GM15510 (cell line): ENCODE results near the gene GAP43.

Experiments
- POLR2A ChIP-seq: IDR thresholded peaks from 3 replicates; pipeline ENCODE4 v1.6.1; 2011; ENCODE audit warnings: borderline replicate concordance; ENCODE audit not compliant: insufficient read length; ENCODE audit errors: extremely low read depth

Gene GAP43

DNA sequence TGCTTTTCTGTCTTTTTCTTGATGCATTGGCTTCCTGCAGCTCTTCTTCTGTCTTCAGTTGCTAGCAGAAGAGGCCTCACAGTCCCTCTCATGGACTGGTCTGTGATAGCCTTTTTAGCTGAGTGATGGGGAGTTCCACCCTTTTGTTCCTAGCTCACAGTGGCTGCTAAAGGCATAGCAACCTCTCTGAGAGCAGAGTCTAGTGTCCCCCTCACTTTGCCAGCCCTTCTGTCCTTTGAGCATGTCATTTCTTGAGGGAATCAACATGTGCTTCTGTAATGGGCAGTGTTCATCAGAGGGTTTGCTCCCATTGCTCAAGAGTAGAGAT lies 44.4 kb downstream of the GAP43 start:
- TF ChIP-seq POLR2A, result no peak

DNA sequence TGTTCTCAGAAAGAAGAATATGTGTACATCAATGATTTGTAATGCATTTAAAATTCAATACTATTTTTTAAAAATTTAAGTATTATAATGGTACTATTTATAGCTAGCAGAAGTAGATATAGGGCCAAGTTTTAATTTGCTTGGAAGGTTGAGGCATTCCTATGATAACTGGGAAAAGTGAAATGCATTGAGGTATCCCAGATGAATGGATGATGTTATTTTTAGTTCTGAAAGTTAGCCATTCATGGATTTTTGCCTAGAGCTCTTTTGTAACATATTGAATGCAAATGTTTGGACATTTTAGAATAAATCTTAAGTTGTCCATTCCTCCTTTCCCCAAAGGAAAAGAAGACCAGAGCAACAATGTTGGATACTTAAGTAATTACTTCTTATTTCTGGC lies 47.6 kb downstream of the GAP43 start:
- no peak for TF ChIP-seq POLR2A

DNA sequence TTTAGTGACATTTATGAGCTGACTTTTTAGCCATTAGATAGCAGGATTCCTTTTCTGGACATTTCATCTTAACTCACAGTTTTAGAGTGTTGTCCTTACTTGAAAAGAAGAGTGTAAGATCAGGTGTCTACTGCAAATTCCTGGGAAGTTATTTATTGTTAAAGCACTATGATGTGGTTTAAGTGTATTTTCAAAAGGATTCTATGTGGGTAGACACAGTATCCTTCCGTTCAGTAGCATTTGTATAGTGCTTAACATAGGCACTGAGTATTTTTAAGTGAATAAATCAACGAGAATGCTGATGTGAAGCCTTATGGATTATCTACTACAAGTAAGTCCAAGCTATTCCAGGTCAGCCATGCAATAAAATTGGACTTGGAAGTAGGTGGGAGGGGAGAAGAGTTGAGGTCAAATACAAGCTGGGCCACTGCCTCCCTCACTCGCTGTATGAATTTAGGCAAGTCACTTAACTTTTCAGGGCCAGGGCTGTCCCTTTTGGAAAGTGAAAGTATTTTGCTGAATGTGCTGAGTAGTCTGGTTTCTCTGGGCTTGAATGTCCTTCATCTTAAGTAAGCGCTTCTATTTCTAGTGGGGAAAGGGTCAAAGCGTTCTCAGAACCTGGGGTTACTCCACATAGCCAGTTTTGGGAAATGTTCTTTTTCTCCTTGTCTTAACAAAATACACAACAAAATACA lies 48.6 kb downstream of the GAP43 start:
- TF ChIP-seq POLR2A, result no peak

DNA sequence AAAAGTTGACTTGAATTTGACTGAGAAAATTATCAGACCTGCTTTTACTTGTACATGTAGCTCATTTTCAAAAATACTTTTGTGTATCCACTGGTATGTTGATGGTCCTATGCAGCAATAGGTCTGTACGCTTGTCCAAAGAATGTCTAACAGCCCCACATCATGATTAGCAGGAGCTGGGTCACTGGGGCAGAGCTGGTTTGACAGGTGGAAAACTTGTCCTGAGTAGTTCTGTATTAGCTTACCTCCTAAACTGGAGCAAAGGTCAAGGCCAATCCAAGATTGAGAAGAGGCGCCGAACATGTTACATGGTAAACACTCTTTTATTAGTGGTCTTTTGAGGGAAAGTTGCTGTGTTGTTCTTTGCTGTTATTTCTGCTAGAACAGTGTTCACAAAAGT lies 50.6 kb downstream of the GAP43 start:
- no peak for TF ChIP-seq POLR2A

DNA sequence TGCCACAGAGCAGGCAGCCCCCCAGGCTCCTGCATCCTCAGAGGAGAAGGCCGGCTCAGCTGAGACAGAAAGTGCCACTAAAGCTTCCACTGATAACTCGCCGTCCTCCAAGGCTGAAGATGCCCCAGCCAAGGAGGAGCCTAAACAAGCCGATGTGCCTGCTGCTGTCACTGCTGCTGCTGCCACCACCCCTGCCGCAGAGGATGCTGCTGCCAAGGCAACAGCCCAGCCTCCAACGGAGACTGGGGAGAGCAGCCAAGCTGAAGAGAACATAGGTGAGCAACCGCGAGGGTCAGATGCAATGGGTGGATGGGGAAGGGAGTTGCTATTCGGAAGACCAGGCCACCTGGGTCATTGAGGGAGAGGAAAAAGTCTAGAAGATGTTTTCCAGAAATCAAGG lies 53.0 kb downstream of the GAP43 start:
- no peak for TF ChIP-seq POLR2A

DNA sequence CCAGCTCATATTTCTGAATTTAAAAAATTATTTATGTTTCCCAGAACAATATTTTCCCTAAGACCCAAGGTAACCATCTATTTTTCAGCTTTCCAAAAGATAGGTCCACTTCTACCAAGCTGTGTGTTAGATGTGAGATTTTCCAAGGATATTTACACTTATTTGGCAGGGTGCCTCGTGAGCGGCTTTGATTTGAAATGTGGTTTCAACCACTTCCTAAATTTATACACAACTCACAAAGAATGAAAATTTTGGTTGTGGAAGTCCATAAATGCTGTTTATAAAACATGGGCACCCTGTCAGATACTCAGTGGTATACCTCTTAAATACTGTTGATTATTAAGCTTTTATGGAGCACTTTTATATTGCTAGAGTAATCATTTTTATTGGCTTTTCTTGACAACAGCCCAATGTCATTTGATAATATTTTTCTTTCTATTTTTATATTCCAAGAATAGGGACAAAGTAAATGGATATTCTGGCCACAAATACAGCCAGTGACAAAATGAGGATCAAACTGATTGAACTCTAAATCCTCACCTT lies 57.6 kb downstream of the GAP43 start:
- TF ChIP-seq POLR2A, result no peak

DNA sequence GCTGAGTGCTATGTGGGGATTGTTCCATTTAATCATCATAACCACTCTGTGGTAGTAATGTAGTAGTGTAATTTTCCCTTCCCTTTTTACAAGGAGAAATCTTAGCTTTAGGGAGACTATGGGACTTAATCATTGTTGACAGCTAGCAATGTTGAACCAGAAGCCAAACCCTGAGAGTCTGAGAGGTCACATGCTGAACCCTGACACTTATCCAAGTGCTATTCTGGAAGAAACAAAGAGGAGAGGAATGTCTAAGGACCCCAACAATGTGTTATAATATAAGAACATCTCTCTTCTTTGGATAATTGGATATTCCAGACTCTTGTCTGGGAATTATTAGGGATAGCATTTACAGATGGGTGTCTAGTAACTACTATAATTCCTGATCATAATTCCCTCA lies 58.4 kb downstream of the GAP43 start:
- TF ChIP-seq POLR2A, result no peak

DNA sequence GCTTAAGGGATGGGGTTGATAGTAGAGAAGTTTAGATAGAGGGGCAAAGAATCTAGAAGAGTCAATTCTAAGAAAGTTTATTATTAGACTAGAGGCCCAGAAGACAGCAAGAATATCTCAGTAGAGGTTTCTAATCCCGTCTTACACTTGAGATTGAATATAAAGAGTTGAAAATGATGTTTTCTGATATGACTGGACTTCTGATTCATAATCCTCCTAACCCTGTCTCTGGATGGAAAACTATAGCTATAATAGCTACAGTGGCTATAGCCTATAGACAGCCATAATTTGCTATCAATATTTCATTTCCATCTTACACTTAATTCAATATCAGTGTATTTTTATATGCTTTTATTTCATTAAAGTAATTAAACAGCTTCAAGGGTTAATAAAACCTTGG lies 60.0 kb downstream of the GAP43 start:
- no peak for TF ChIP-seq POLR2A

DNA sequence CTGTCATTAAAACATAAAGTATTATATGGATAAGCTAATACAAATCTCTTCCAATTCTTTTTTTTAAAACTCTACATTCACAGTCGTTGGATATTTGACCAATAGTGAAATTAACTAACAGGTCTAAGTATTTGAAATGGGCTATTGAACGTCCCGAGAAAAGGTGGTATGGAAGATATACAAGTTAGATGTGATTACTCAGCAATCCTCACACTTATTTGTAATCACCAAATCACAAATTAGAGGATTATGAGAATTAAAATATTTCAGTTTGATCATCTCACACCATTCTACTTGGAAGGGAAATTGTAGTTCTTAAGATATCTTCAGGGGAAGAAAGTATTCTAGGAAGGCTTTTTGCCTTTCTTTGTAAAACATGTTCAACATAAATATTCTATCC lies 60.5 kb downstream of the GAP43 start:
- no peak for TF ChIP-seq POLR2A

DNA sequence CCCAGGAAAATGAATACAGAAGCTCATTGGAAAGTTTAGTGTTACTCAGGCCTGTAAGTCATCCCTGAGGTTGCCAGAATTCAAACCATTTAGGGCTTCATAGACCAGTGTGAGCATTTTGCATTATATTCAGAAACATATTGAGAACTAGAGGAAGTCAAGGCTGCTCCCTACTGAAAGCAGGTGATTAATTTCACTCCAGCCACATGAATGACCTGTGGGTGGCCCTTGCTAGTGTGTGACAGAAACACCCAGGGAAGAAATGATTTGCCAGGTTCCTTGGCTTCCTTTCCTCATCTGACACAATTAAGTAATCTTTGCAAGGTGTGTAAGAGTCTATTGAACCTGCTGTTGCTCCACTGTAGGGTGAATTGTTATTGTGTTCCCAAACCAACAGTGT lies 61.8 kb downstream of the GAP43 start:
- TF ChIP-seq POLR2A, result no peak

DNA sequence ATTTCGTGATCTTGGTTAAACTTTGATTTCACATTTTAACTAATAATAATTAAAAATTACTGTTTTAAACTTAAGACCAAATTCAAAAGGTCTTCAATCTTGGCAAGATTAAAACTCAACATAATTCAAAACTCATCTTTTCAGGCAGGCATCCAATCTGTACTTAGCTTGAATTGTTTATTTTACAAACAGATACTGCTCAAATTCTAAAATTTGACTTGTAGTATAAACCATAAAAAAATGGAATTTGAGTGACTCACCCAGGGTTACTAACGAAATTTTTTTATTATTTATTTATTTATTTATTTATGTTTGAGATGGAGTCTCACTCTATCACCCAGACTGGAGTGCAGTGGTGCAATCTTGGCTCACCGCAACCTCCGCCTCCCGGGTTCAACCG lies 64.4 kb downstream of the GAP43 start:
- no peak for TF ChIP-seq POLR2A

DNA sequence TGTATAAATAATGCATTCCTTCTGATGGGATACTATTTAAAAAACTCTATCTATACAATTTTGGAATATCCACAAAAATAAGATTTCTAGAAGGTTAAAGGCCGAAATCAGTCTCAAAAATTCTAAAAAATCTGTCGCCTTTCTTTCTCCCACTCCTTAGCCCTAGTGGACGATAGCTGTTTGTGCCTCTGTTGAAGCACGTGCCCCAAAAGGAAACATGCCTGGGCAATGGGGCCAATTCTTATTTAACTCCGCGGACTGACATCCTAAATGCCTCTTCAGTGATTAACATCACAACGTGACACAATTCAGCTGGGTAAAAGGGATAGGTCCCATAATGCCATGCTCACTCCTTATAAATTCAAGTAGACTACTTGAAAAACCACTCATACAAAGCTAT lies 65.1 kb downstream of the GAP43 start:
- TF ChIP-seq POLR2A, result no peak

DNA sequence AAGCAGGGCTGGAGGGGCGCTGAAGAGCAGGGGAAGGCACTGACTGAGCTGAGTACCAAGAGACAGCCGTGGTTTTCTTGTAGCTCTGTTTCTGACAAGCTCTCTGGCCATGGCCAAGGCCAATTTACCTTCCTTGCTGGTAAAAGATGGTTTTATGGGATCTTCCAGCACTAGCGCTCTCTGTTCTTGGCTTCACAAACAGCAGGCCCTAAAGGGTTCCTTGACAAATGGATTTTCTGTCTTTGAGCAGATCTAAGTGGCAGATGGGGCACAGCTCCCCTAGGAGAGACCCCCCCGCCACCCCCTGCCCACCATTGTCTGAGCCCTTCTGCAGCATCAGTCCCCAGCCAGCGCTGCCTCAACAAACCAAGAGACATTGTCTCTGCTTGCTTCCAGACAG lies 66.6 kb downstream of the GAP43 start:
- TF ChIP-seq POLR2A, result no peak

DNA sequence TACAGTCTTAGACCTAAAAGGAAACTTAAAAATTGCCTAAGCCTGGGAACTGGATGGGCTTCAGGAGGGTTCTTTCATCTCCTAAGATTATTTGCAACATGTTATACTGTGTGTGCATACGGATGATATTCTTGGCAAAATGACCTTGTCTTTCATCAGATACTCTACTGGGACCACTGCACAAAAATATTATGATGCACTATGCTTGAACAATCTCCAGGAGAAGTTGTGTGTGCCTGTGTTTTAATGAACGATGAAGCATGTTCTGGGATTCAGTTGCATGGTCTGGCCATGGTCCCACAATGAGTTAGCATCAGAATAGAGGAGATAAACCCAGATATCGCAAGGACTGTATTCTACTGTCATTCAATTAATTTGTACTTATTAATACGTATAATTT lies 68.7 kb downstream of the GAP43 start:
- no peak for TF ChIP-seq POLR2A

DNA sequence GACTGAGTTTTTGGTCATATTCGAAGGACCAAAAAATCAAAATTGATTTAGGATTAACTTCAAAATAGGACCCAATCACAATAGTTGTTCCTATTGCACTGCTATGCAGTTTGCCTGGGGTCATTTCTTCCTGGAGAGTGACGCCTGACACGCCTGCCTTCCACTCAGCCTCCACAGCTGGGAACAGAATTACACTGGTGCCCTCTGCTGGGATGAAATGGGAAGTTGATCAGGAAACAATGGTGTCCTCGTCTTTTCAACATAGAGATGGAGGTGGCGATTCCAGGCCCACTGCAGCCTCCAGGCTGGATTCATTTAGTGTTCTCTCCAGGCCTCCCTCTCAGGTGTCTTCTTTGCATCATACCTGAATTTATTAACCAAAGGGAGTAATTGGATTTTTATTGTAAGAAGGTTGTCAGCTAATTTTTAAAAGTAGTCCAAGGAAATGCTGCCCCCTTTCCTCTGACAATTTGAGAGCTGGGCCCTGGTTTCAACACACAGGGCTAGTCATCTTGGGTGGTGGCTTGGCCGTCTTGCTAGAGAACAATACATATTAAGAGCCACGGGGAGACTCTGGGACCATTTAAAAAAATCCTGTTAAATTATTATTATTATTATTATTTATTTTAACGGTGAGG lies 69.7 kb downstream of the GAP43 start:
- TF ChIP-seq POLR2A, result no peak

DNA sequence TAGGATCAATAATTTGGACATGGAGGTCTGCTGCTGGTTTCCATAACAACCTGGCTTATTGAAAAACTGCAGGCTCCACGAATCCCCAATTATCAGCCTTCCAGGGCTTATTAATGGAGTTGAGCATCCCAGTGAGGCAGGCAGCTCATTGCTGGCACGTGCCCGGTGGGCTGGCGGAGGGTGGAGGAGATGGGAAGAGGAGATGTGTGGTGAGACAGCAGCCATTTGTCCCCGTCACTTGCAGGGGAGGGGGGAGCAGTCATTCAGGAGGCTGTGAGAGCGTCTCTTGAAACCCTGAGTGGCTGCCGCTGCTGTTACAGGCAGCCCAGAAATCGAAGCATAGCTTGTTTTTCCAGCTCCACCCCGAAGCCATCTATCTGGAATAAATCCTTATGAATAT lies 70.6 kb downstream of the GAP43 start:
- TF ChIP-seq POLR2A, result no peak
